ENCODE data around the gene CFAP77.

CFAP77 gene

GRCh38 chr9:132555528-132555927, 145.5 kb downstream of the CFAP77 start:
- H3K23ac ChIP-seq (ENCODE audit: low read length): no peak overlapping the region
- H3K79me2 ChIP-seq (ENCODE audit: control insufficient read depth, insufficient read depth, low read length): no peaks in the 10 kb centered on the region
- no peaks in the 10 kb centered on the region for H3K4me1 ChIP-seq (ENCODE audit: control insufficient read depth, low read depth, low read length)
- no peak overlapping the region for H3K56ac ChIP-seq (ENCODE audit: low read length)
- H2BK5ac ChIP-seq (ENCODE audit: low read length): no peak overlapping the region
- no peaks in the 10 kb centered on the region for H3K27me3 ChIP-seq (ENCODE audit: insufficient read depth, low read length, poor library complexity)
- H3K4ac ChIP-seq (ENCODE audit: low read depth, low read length): no peak overlapping the region
- DNase-seq: no peak
- H3K4me3 ChIP-seq (ENCODE audit: low read length): no peak overlapping the region
- H4K5ac ChIP-seq (ENCODE audit: low read length): no peak overlapping the region
- H3K18ac ChIP-seq (ENCODE audit: low read length): no peak overlapping the region
- no peak overlapping the region for H3K4me2 ChIP-seq (ENCODE audit: low read length)
- H2BK15ac ChIP-seq (replicated peaks; ENCODE audit: low read depth): no peak overlapping the region
- no peak overlapping the region for H2AK5ac ChIP-seq (ENCODE audit: low read length)
- no peak overlapping the region for H2BK120ac ChIP-seq (ENCODE audit: low read depth, low read length)
- no peaks in the 10 kb centered on the region for H3K79me1 ChIP-seq (ENCODE audit: low read length)
- WGBS (ENCODE audit: extremely low coverage, insufficient coverage, low lambda C conversion rate): no CpG with 5 or more reads among the region's 8 CpGs
- no peak overlapping the region for H3K9ac ChIP-seq (ENCODE audit: low read length)
- no peak overlapping the region for H3K27ac ChIP-seq (ENCODE audit: low read depth, low read length)
- no peaks in the 10 kb centered on the region for H3K36me3 ChIP-seq (ENCODE audit: control insufficient read depth, insufficient read depth, low read length)
- no peak overlapping the region for H4K8ac ChIP-seq (ENCODE audit: low read depth, low read length)

- Histone ChIP-seq H3K79me2 (ENCODE audit: control insufficient read depth, insufficient read depth, low read length) (no peaks in the 10 kb centered on the region), H3K36me3 (ENCODE audit: control insufficient read depth, insufficient read depth, low read length) (no peaks in the 10 kb centered on the region), H2AK5ac (ENCODE audit: low read length) (no peak overlapping the region), H3K4me2 (ENCODE audit: low read length) (no peak overlapping the region), H3K9ac (ENCODE audit: low read length) (no peak overlapping the region), H3K18ac (ENCODE audit: low read length) (no peak overlapping the region), H4K5ac (ENCODE audit: low read length) (no peak overlapping the region), H3K4me3 (ENCODE audit: low read length) (no peak overlapping the region), H3K27ac (ENCODE audit: low read depth, low read length) (no peak overlapping the region), H3K4me1 (ENCODE audit: control insufficient read depth, low read depth, low read length) (no peaks in the 10 kb centered on the region), H2BK5ac (ENCODE audit: low read length) (no peak overlapping the region), H3K4ac (ENCODE audit: low read depth, low read length) (no peak overlapping the region), H3K23ac (ENCODE audit: low read length) (no peak overlapping the region), H4K8ac (ENCODE audit: low read depth, low read length) (no peak overlapping the region), H2BK120ac (ENCODE audit: low read depth, low read length) (no peak overlapping the region), H3K79me1 (ENCODE audit: low read length) (no peaks in the 10 kb centered on the region), H2BK15ac (replicated peaks; ENCODE audit: low read depth) (no peak overlapping the region), H3K56ac (ENCODE audit: low read length) (no peak overlapping the region), H3K27me3 (ENCODE audit: insufficient read depth, low read length, poor library complexity) (no peaks in the 10 kb centered on the region)
- DNase-seq: no peak
- WGBS (ENCODE audit: extremely low coverage, insufficient coverage, low lambda C conversion rate): no CpG with 5 or more reads among the region's 6 CpGs
Observed at GRCh38 chr9:132556235-132556634, 146.2 kb downstream of the CFAP77 start.

GRCh38 chr9:132556714-132557113, 146.7 kb downstream of the CFAP77 start:
- Histone ChIP-seq H4K8ac (ENCODE audit: low read depth, low read length) (no peak overlapping the region), H3K4ac (ENCODE audit: low read depth, low read length) (no peak overlapping the region), H2AK5ac (ENCODE audit: low read length) (no peak overlapping the region), H2BK5ac (ENCODE audit: low read length) (no peak overlapping the region), H3K9ac (ENCODE audit: low read length) (no peak overlapping the region), H3K27ac (ENCODE audit: low read depth, low read length) (no peak overlapping the region), H4K5ac (ENCODE audit: low read length) (no peak overlapping the region), H3K27me3 (ENCODE audit: insufficient read depth, low read length, poor library complexity) (no peaks in the 10 kb centered on the region), H3K56ac (ENCODE audit: low read length) (no peak overlapping the region), H2BK120ac (ENCODE audit: low read depth, low read length) (no peak overlapping the region), H2BK15ac (replicated peaks; ENCODE audit: low read depth) (no peak overlapping the region), H3K79me2 (ENCODE audit: control insufficient read depth, insufficient read depth, low read length) (no peaks in the 10 kb centered on the region), H3K79me1 (ENCODE audit: low read length) (no peaks in the 10 kb centered on the region), H3K4me1 (ENCODE audit: control insufficient read depth, low read depth, low read length) (no peaks in the 10 kb centered on the region), H3K36me3 (ENCODE audit: control insufficient read depth, insufficient read depth, low read length) (no peaks in the 10 kb centered on the region), H3K23ac (ENCODE audit: low read length) (no peak overlapping the region), H3K4me2 (ENCODE audit: low read length) (no peak overlapping the region), H3K4me3 (ENCODE audit: low read length) (no peak overlapping the region), H3K18ac (ENCODE audit: low read length) (no peak overlapping the region)
- DNase-seq: no peak
- WGBS (ENCODE audit: extremely low coverage, insufficient coverage, low lambda C conversion rate): no CpG with 5 or more reads among the region's 26 CpGs

- no CpG with 5 or more reads among the region's 15 CpGs for WGBS (ENCODE audit: extremely low coverage, insufficient coverage, low lambda C conversion rate)
- Histone ChIP-seq H3K4me2 (ENCODE audit: low read length) (no peak overlapping the region), H3K4me1 (ENCODE audit: control insufficient read depth, low read depth, low read length) (no peaks in the 10 kb centered on the region), H2AK5ac (ENCODE audit: low read length) (no peak overlapping the region), H3K27me3 (ENCODE audit: insufficient read depth, low read length, poor library complexity) (no peaks in the 10 kb centered on the region), H2BK120ac (ENCODE audit: low read depth, low read length) (no peak overlapping the region), H3K4ac (ENCODE audit: low read depth, low read length) (no peak overlapping the region), H2BK5ac (ENCODE audit: low read length) (no peak overlapping the region), H4K5ac (ENCODE audit: low read length) (no peak overlapping the region), H3K79me1 (ENCODE audit: low read length) (no peaks in the 10 kb centered on the region), H3K27ac (ENCODE audit: low read depth, low read length) (no peak overlapping the region), H2BK15ac (replicated peaks; ENCODE audit: low read depth) (no peak overlapping the region), H3K79me2 (ENCODE audit: control insufficient read depth, insufficient read depth, low read length) (no peaks in the 10 kb centered on the region), H3K56ac (ENCODE audit: low read length) (no peak overlapping the region), H3K36me3 (ENCODE audit: control insufficient read depth, insufficient read depth, low read length) (no peaks in the 10 kb centered on the region), H3K4me3 (ENCODE audit: low read length) (no peak overlapping the region), H3K18ac (ENCODE audit: low read length) (no peak overlapping the region), H3K23ac (ENCODE audit: low read length) (no peak overlapping the region), H3K9ac (ENCODE audit: low read length) (no peak overlapping the region), H4K8ac (ENCODE audit: low read depth, low read length) (no peak overlapping the region)
- DNase-seq: no peak
Observed at GRCh38 chr9:132557159-132557558, 147.1 kb downstream of the CFAP77 start.

- Histone ChIP-seq H3K4ac (ENCODE audit: low read depth, low read length) (no peak overlapping the region), H3K4me1 (ENCODE audit: control insufficient read depth, low read depth, low read length) (no peaks in the 10 kb centered on the region), H3K23ac (ENCODE audit: low read length) (no peak overlapping the region), H3K56ac (ENCODE audit: low read length) (no peak overlapping the region), H3K27me3 (ENCODE audit: insufficient read depth, low read length, poor library complexity) (no peaks in the 10 kb centered on the region), H3K4me2 (ENCODE audit: low read length) (no peak overlapping the region), H4K5ac (ENCODE audit: low read length) (no peak overlapping the region), H3K79me1 (ENCODE audit: low read length) (no peaks in the 10 kb centered on the region), H3K9ac (ENCODE audit: low read length) (no peak overlapping the region), H3K27ac (ENCODE audit: low read depth, low read length) (no peak overlapping the region), H3K4me3 (ENCODE audit: low read length) (no peak overlapping the region), H4K8ac (ENCODE audit: low read depth, low read length) (no peak overlapping the region), H3K36me3 (ENCODE audit: control insufficient read depth, insufficient read depth, low read length) (no peaks in the 10 kb centered on the region), H2AK5ac (ENCODE audit: low read length) (no peak overlapping the region), H2BK15ac (replicated peaks; ENCODE audit: low read depth) (no peak overlapping the region), H3K79me2 (ENCODE audit: control insufficient read depth, insufficient read depth, low read length) (no peaks in the 10 kb centered on the region), H2BK120ac (ENCODE audit: low read depth, low read length) (no peak overlapping the region), H2BK5ac (ENCODE audit: low read length) (no peak overlapping the region), H3K18ac (ENCODE audit: low read length) (no peak overlapping the region)
- DNase-seq: no peak
- WGBS (ENCODE audit: extremely low coverage, insufficient coverage, low lambda C conversion rate): no CpG with 5 or more reads among the region's 2 CpGs
Observed at GRCh38 chr9:132559711-132560110, 149.7 kb downstream of the CFAP77 start.

GRCh38 chr9:132560616-132561202, 150.7 kb downstream of the CFAP77 start:
- H3K4me2 ChIP-seq (ENCODE audit: low read length): no peak overlapping the region

More at GRCh38 chr9:132560616-132561202, 150.7 kb downstream of the CFAP77 start:
- Histone ChIP-seq H3K4me3 (ENCODE audit: low read length) (no peak overlapping the region), H2BK5ac (ENCODE audit: low read length) (no peak overlapping the region), H3K27ac (ENCODE audit: low read depth, low read length) (no peak overlapping the region), H2BK120ac (ENCODE audit: low read depth, low read length) (no peak overlapping the region), H3K9ac (ENCODE audit: low read length) (no peak overlapping the region), H3K56ac (ENCODE audit: low read length) (no peak overlapping the region), H3K4ac (ENCODE audit: low read depth, low read length) (no peak overlapping the region), H3K36me3 (ENCODE audit: control insufficient read depth, insufficient read depth, low read length) (no peaks in the 10 kb centered on the region), H4K8ac (ENCODE audit: low read depth, low read length) (no peak overlapping the region), H3K18ac (ENCODE audit: low read length) (no peak overlapping the region), H3K23ac (ENCODE audit: low read length) (no peak overlapping the region), H4K5ac (ENCODE audit: low read length) (no peak overlapping the region), H3K79me2 (ENCODE audit: control insufficient read depth, insufficient read depth, low read length) (no peaks in the 10 kb centered on the region), H3K27me3 (ENCODE audit: insufficient read depth, low read length, poor library complexity) (no peaks in the 10 kb centered on the region), H2AK5ac (ENCODE audit: low read length) (no peak overlapping the region), H3K4me1 (ENCODE audit: control insufficient read depth, low read depth, low read length) (no peaks in the 10 kb centered on the region), H3K79me1 (ENCODE audit: low read length) (no peaks in the 10 kb centered on the region), H2BK15ac (replicated peaks; ENCODE audit: low read depth) (no peak overlapping the region)
- no CpG with 5 or more reads among the region's 14 CpGs for WGBS (ENCODE audit: extremely low coverage, insufficient coverage, low lambda C conversion rate)
- no peak for DNase-seq
